ENCODE data around the gene CCL24.
"Not testable (repeated sequence)": the region's sequence is repeated elsewhere in the genome, so short reads cannot be mapped to it uniquely, and the experiment has no call there.

Gene CCL24, protein sequence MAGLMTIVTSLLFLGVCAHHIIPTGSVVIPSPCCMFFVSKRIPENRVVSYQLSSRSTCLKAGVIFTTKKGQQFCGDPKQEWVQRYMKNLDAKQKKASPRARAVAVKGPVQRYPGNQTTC

DNA sequence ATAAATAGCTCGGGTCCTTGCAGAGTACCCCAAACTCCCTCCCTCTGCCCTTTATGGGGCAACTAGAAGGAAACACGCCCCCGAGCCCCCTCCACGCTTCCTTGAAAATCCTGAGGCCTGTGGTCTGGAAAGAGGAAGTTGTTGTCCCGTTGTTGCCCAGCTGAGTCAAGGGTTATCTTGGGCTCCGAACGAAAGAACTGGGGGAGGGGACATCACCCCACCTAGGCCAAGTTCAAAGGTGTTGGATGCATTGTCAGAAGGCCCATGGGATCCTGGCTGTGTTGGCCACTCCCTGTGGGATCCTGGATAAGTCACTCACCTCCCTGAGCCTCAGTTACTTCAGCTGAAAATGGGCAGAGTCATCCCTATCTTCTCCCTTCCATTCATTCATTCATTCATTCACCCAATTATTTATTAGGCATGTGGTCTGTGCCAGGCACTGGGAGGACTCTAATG lies at the start of gene CCL24:
CCL24 (minus strand) TSS at position 26 of the 456 bp plus-strand sequence. CDS start 91 bp downstream, outside the sequence.
- H3K4me1 ChIP-seq (ENCODE audit: control insufficient read depth in 2 of 2, insufficient read depth in 2 of 2, low read length in 2 of 2) = no peaks in the 10 kb centered on the region
- H3K9ac ChIP-seq (ENCODE audit: low read depth in 1 of 2, low read length in 2 of 2) = no peak within 1 kb of the TSS
- no peak within 1 kb of the TSS for H3K4me3 ChIP-seq (ENCODE audit: low read length in 2 of 2)
- H3K36me3 ChIP-seq (ENCODE audit: control insufficient read depth in 2 of 2, insufficient read depth in 2 of 2, low read length in 2 of 2) = no peaks in the 10 kb centered on the region
- H3K9me3 ChIP-seq (ENCODE audit: control insufficient read depth in 2 of 2, low read length in 2 of 2) = no peaks in the 10 kb centered on the region
- no peak within 1 kb of the TSS for H3K27ac ChIP-seq (ENCODE audit: low read depth in 2 of 2, low read length in 2 of 2)
- H3K27me3 ChIP-seq (ENCODE audit: control insufficient read depth in 2 of 2, insufficient read depth in 2 of 2, low read length in 2 of 2) = no peaks in the 10 kb centered on the region

DNA sequence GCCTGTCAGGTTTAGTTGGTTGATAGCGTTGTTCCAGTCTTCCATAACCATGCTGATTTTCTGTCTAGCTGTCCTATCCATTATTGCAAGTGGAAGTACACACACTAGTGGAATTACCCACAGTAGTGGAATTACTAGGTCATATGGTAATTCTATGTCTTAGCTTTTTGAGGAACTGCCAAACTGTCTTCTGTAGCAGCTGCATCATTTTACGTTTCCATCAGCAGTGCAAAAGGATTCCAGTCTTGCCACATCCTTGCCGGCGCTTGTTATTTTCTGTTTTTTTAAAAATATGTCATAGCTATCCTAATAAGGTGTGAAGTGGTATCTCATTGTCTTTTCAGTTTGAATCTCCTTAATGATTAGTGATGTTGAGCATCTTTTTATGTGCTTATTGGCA lies 48.0 kb upstream of the CCL24 start:
- H3K27me3 ChIP-seq (ENCODE audit: control insufficient read depth in 2 of 2, insufficient read depth in 2 of 2, low read length in 2 of 2) = no peaks in the 10 kb centered on the region
- H3K4me3 ChIP-seq (ENCODE audit: low read length in 2 of 2) = no peak overlapping the region
- H3K27ac ChIP-seq (ENCODE audit: low read depth in 2 of 2, low read length in 2 of 2) = peak overlapping the region; percentile 23 to 55
- H3K9ac ChIP-seq (ENCODE audit: low read depth in 1 of 2, low read length in 2 of 2) = no peak overlapping the region
- no peaks in the 10 kb centered on the region for H3K36me3 ChIP-seq (ENCODE audit: control insufficient read depth in 2 of 2, insufficient read depth in 2 of 2, low read length in 2 of 2)
- H3K4me1 ChIP-seq (ENCODE audit: control insufficient read depth in 2 of 2, insufficient read depth in 2 of 2, low read length in 2 of 2) = no peaks in the 10 kb centered on the region
- no peaks in the 10 kb centered on the region for H3K9me3 ChIP-seq (ENCODE audit: control insufficient read depth in 2 of 2, low read length in 2 of 2)

DNA sequence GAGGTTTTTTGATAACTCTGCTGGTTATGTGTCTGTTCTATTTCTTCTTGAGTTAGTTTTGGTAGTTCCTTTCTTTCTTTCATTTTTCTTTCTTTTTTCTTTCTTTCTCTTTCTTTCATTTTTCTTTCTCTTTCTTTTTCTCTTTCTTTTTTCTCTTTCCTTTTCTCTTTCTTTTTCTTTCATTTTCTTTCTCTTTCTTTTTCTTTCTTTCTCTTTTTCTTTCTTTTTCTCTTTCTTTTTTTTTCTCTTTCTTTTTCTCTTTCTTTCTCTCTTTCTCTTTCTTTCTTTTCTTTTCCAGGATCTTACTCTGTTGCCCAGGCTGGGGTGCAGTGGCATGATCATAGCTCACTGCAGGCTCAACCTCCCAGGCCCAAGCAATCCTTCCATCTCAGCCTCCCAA lies 44.8 kb upstream of the CCL24 start:
- Histone ChIP-seq H3K4me3 (ENCODE audit: low read length in 2 of 2) (no peak overlapping the region), H3K27ac (ENCODE audit: low read depth in 2 of 2, low read length in 2 of 2) (no peak overlapping the region), H3K36me3 (ENCODE audit: control insufficient read depth in 2 of 2, insufficient read depth in 2 of 2, low read length in 2 of 2) (no peaks in the 10 kb centered on the region), H3K4me1 (ENCODE audit: control insufficient read depth in 2 of 2, insufficient read depth in 2 of 2, low read length in 2 of 2) (no peaks in the 10 kb centered on the region), H3K9me3 (ENCODE audit: control insufficient read depth in 2 of 2, low read length in 2 of 2) (no peaks in the 10 kb centered on the region), H3K9ac (ENCODE audit: low read depth in 1 of 2, low read length in 2 of 2) (no peak overlapping the region), H3K27me3 (ENCODE audit: control insufficient read depth in 2 of 2, insufficient read depth in 2 of 2, low read length in 2 of 2) (no peaks in the 10 kb centered on the region)

DNA sequence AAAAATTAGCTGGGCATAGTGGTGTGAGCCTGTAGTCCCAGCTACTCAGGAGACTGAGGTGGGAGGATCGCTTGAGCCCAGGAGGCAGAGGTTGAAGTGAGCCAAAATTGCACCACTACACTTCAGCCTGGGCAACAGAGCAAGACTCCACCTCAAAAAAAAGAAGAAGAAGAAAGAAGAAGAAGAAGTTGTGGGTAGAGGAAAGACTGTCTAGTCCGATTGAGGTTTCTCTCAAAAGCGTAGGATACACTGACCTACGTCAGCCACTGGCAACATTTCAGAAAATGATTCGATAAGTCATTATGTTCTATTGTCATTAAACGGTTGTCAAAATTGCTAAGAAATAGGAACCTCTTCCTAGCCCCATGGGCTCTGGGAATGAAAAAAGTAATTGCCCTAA lies 42.9 kb upstream of the CCL24 start:
- no peaks in the 10 kb centered on the region for H3K9me3 ChIP-seq (ENCODE audit: control insufficient read depth in 2 of 2, low read length in 2 of 2)
- H3K4me3 ChIP-seq (ENCODE audit: low read length in 2 of 2) = no peak overlapping the region
- no peaks in the 10 kb centered on the region for H3K4me1 ChIP-seq (ENCODE audit: control insufficient read depth in 2 of 2, insufficient read depth in 2 of 2, low read length in 2 of 2)
- no peaks in the 10 kb centered on the region for H3K27me3 ChIP-seq (ENCODE audit: control insufficient read depth in 2 of 2, insufficient read depth in 2 of 2, low read length in 2 of 2)
- H3K9ac ChIP-seq (ENCODE audit: low read depth in 1 of 2, low read length in 2 of 2) = no peak overlapping the region
- H3K27ac ChIP-seq (ENCODE audit: low read depth in 2 of 2, low read length in 2 of 2) = no peak overlapping the region
- no peaks in the 10 kb centered on the region for H3K36me3 ChIP-seq (ENCODE audit: control insufficient read depth in 2 of 2, insufficient read depth in 2 of 2, low read length in 2 of 2)

DNA sequence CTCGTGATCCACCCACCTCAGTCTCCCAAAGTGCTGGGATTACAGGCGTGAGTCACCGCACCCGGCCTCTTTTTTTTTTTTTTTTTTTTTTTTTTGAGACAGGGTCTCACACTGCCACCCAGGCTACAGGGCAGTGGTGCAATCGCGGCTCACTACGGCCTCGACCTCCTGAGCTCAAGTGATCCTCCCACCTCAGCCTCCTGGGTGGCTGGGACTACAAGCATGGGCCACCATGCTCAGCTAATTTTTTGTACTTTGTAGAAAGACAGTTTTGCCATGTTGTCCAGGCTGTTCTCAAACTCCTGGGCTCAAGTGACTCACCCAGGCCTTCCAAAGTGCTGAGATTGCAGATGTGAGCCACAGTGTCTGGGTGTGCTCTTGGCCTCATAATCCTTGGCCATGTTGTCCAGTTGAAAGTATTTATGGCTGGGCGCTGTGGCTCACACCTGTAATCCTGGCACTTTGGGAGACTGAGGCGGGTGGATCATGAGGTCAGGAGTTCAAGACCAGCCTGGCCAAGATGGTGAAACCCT lies 41.3 kb upstream of the CCL24 start:
- H3K36me3 ChIP-seq (ENCODE audit: control insufficient read depth in 2 of 2, insufficient read depth in 2 of 2, low read length in 2 of 2); H3K9me3 ChIP-seq (ENCODE audit: control insufficient read depth in 2 of 2, low read length in 2 of 2); H3K4me3 ChIP-seq (ENCODE audit: low read length in 2 of 2); H3K27me3 ChIP-seq (ENCODE audit: control insufficient read depth in 2 of 2, insufficient read depth in 2 of 2, low read length in 2 of 2); H3K27ac ChIP-seq (ENCODE audit: low read depth in 2 of 2, low read length in 2 of 2); H3K4me1 ChIP-seq (ENCODE audit: control insufficient read depth in 2 of 2, insufficient read depth in 2 of 2, low read length in 2 of 2); H3K9ac ChIP-seq (ENCODE audit: low read depth in 1 of 2, low read length in 2 of 2): not testable (repeated sequence)

DNA sequence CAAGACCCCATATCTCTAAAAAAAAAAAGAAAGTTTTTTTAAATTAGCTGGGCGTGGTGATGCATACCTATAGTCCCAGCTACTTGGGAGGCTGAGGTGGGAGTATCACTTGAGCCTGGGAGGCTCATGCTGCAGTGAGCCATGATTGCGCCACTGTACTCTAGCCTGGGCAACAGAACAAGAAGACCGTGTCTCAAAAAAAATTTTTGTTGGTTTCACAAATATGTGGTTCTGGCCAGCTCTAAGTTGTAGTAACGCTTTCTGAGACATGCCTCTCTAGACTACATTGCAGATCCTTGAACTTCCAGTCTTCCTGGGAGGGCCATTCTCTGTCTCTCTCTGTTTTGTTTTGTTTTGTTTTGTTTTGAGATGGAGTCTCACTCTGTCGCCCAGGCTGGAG lies 40.6 kb upstream of the CCL24 start:
- no peaks in the 10 kb centered on the region for H3K36me3 ChIP-seq (ENCODE audit: control insufficient read depth in 2 of 2, insufficient read depth in 2 of 2, low read length in 2 of 2)
- no peaks in the 10 kb centered on the region for H3K4me1 ChIP-seq (ENCODE audit: control insufficient read depth in 2 of 2, insufficient read depth in 2 of 2, low read length in 2 of 2)
- no peak overlapping the region for H3K27ac ChIP-seq (ENCODE audit: low read depth in 2 of 2, low read length in 2 of 2)
- H3K4me3 ChIP-seq (ENCODE audit: low read length in 2 of 2) = no peak overlapping the region
- H3K9ac ChIP-seq (ENCODE audit: low read depth in 1 of 2, low read length in 2 of 2) = no peak overlapping the region
- H3K9me3 ChIP-seq (ENCODE audit: control insufficient read depth in 2 of 2, low read length in 2 of 2) = no peaks in the 10 kb centered on the region
- no peaks in the 10 kb centered on the region for H3K27me3 ChIP-seq (ENCODE audit: control insufficient read depth in 2 of 2, insufficient read depth in 2 of 2, low read length in 2 of 2)

DNA sequence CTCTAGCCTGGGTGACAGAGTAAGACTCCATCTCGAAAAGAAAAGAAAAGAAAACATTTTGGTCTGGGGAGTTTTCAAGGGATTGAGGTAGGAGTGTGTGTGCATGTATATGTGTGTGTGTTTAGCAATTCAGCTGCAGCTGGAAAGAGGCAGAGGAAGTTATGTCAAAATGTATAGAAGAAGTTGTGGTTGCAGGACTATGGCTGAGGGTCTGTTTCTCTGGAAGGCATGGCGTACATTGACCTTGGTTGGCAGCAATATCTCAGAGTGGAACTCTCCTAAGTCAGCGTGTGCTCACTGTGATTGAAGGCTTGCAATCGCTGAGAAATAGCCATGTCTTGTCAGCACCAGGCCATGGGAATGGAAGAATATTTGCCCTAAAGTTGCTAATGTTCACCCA lies 36.6 kb upstream of the CCL24 start:
- Histone ChIP-seq H3K9me3 (ENCODE audit: control insufficient read depth in 2 of 2, low read length in 2 of 2) (no peaks in the 10 kb centered on the region), H3K27me3 (ENCODE audit: control insufficient read depth in 2 of 2, insufficient read depth in 2 of 2, low read length in 2 of 2) (no peaks in the 10 kb centered on the region), H3K9ac (ENCODE audit: low read depth in 1 of 2, low read length in 2 of 2) (no peak overlapping the region), H3K36me3 (ENCODE audit: control insufficient read depth in 2 of 2, insufficient read depth in 2 of 2, low read length in 2 of 2) (no peaks in the 10 kb centered on the region), H3K4me3 (ENCODE audit: low read length in 2 of 2) (no peak overlapping the region), H3K4me1 (ENCODE audit: control insufficient read depth in 2 of 2, insufficient read depth in 2 of 2, low read length in 2 of 2) (no peaks in the 10 kb centered on the region), H3K27ac (ENCODE audit: low read depth in 2 of 2, low read length in 2 of 2) (no peak overlapping the region)

DNA sequence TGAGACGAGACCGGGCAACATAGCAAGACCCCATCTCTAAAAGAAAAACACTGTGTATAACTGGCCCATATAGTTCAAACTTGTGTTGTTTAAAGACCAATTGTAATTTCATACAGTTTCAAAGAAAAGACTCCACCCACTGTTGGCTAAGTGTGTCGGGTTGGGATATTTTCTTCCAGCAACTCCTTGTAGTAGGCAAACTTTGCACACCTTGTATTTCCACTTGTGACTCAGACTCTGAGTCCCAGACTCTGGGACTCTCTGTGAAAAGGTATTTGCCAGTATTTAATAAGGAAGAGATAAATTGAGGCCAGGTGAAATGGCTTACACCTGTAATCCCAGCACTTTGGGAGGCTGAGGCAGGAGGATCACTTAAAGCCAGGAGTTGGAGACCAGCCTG lies 36.0 kb upstream of the CCL24 start:
- H3K9me3 ChIP-seq (ENCODE audit: control insufficient read depth in 2 of 2, low read length in 2 of 2) = no peaks in the 10 kb centered on the region
- H3K4me3 ChIP-seq (ENCODE audit: low read length in 2 of 2) = no peak overlapping the region
- no peaks in the 10 kb centered on the region for H3K4me1 ChIP-seq (ENCODE audit: control insufficient read depth in 2 of 2, insufficient read depth in 2 of 2, low read length in 2 of 2)
- no peaks in the 10 kb centered on the region for H3K27me3 ChIP-seq (ENCODE audit: control insufficient read depth in 2 of 2, insufficient read depth in 2 of 2, low read length in 2 of 2)
- no peaks in the 10 kb centered on the region for H3K36me3 ChIP-seq (ENCODE audit: control insufficient read depth in 2 of 2, insufficient read depth in 2 of 2, low read length in 2 of 2)
- no peak overlapping the region for H3K9ac ChIP-seq (ENCODE audit: low read depth in 1 of 2, low read length in 2 of 2)
- H3K27ac ChIP-seq (ENCODE audit: low read depth in 2 of 2, low read length in 2 of 2) = no peak overlapping the region

DNA sequence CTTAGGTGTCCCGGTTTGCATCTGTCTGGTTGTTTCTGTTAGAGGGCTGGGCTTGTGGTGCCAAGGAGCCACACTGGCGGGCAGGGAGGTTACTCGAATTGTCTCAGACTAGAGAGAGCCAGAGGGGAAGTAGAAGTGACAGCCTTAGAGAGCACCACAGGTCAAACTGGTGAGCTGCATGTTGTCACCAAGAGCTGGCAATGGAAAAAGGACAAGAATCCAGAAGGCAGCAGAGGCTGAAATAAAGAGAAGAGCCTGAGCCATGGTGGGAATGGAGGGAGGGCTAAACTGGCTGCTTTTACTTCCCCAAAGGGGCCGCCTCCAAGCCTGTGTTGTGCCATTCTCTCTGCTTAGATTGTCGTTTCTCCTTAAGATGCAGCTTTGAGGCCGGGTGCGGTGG lies 34.1 kb upstream of the CCL24 start:
- Histone ChIP-seq H3K4me1 (ENCODE audit: control insufficient read depth in 2 of 2, insufficient read depth in 2 of 2, low read length in 2 of 2) (peaks cover 0 to 3% of the 10 kb centered on the region in 2 donors), H3K27ac (ENCODE audit: low read depth in 2 of 2, low read length in 2 of 2) (no peak overlapping the region), H3K36me3 (ENCODE audit: control insufficient read depth in 2 of 2, insufficient read depth in 2 of 2, low read length in 2 of 2) (no peaks in the 10 kb centered on the region), H3K27me3 (ENCODE audit: control insufficient read depth in 2 of 2, insufficient read depth in 2 of 2, low read length in 2 of 2) (no peaks in the 10 kb centered on the region), H3K4me3 (ENCODE audit: low read length in 2 of 2) (no peak overlapping the region), H3K9ac (ENCODE audit: low read depth in 1 of 2, low read length in 2 of 2) (no peak overlapping the region), H3K9me3 (ENCODE audit: control insufficient read depth in 2 of 2, low read length in 2 of 2) (no peaks in the 10 kb centered on the region)

DNA sequence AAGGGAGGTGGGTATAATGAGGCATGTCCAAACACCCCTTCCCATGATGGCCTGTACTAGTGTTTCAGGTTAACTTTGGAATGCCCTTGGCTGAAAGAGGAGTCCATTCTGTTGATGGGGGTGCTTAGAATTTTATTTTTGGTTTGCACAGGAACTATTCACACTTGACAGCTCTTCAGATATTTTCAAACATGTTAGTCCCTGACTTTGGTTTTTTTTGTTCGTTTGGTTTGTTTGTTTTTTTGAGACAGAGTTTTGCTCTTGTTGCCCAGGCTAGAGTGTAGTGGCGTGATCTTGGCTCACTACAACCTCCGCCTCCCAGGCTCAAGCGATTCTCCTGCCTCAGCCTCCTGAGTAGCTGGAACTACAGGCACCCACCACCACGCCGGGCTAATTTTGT lies 31.5 kb upstream of the CCL24 start:
- not testable (repeated sequence) for H3K4me3 ChIP-seq (ENCODE audit: low read length in 2 of 2); H3K27ac ChIP-seq (ENCODE audit: low read depth in 2 of 2, low read length in 2 of 2); H3K4me1 ChIP-seq (ENCODE audit: control insufficient read depth in 2 of 2, insufficient read depth in 2 of 2, low read length in 2 of 2); H3K36me3 ChIP-seq (ENCODE audit: control insufficient read depth in 2 of 2, insufficient read depth in 2 of 2, low read length in 2 of 2); H3K9me3 ChIP-seq (ENCODE audit: control insufficient read depth in 2 of 2, low read length in 2 of 2); H3K27me3 ChIP-seq (ENCODE audit: control insufficient read depth in 2 of 2, insufficient read depth in 2 of 2, low read length in 2 of 2); H3K9ac ChIP-seq (ENCODE audit: low read depth in 1 of 2, low read length in 2 of 2)

DNA sequence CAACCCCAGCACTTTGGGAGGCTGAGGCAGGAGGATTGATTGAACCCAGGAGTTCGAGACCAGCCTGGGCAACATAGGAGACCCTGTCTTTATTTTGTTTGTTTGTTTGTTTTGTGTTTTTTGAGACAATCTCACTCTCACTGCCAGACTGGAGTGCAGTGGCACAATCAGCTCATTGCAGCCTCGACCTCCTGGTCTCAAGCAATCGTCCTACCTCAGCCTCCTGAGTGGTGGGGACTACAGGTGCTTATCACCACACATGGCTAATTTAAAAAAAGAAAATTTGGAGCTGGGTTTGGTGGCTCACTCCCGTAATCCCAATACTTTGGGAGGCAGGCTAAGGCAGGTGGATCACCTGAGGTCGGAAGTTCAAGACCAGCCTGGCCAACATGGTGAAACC lies 30.6 kb upstream of the CCL24 start:
- H3K4me1 ChIP-seq (ENCODE audit: control insufficient read depth in 2 of 2, insufficient read depth in 2 of 2, low read length in 2 of 2) = peaks cover 0 to 3% of the 10 kb centered on the region in 2 donors
- no peaks in the 10 kb centered on the region for H3K36me3 ChIP-seq (ENCODE audit: control insufficient read depth in 2 of 2, insufficient read depth in 2 of 2, low read length in 2 of 2)
- no peak overlapping the region for H3K4me3 ChIP-seq (ENCODE audit: low read length in 2 of 2)
- no peak overlapping the region for H3K27ac ChIP-seq (ENCODE audit: low read depth in 2 of 2, low read length in 2 of 2)
- H3K9me3 ChIP-seq (ENCODE audit: control insufficient read depth in 2 of 2, low read length in 2 of 2) = no peaks in the 10 kb centered on the region
- H3K27me3 ChIP-seq (ENCODE audit: control insufficient read depth in 2 of 2, insufficient read depth in 2 of 2, low read length in 2 of 2) = no peaks in the 10 kb centered on the region
- H3K9ac ChIP-seq (ENCODE audit: low read depth in 1 of 2, low read length in 2 of 2) = no peak overlapping the region
